Stimulated activated naive CD4-positive, alpha-beta T cell treated with Interleukin-2 at 50 U/mL for 16 hours (primary cell): ENCODE data around the gene GRSF1.
"Not testable (repeated sequence)": the region's sequence is repeated elsewhere in the genome, so short reads cannot be mapped to it uniquely, and the experiment has no call there.

Experiments used
- DNase-seq: peaks from one replicate; lab custom pipeline; 2025; lab: John Stamatoyannopoulos, UW

GRSF1 gene

DNA sequence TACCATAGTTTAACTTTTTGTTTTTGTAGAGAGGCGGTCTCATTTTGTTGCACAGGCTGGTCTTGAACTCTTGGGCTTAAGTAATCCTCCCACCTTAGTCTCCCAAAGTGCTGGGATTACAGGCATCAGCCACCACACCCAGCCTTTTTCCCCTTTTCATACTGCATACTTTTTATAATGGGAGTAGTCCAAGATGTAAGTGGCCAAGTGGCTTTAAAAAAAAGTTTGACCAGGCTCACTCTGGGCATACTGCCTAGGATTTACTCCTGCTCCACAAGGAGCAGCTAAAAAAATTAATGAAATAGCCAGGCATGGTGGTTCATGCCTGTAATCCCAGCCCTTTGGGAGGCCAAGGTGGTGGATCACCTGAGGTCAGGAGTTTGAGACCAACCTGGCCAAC is 6.0 kb downstream of the GRSF1 start:
- no peak for DNase-seq

DNA sequence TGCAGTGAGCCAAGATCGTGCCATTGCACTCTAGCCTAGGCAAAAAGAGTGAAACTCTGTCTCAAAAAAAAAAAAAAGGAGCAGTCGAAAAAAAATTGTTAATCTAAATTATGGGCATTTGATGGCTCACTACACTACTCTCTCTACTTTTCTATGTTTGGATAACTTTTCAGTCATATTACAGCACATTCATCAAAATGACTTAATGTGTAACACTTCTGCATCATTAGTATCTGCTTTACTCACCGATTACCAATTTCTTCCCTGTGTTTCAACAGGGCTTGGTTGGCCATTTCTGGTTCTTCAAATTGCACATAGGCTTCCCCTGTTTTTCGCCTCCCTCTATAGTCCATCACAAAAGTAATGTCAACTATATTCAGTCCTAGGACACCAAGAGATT is 8.4 kb downstream of the GRSF1 start:
- no peak for DNase-seq

DNA sequence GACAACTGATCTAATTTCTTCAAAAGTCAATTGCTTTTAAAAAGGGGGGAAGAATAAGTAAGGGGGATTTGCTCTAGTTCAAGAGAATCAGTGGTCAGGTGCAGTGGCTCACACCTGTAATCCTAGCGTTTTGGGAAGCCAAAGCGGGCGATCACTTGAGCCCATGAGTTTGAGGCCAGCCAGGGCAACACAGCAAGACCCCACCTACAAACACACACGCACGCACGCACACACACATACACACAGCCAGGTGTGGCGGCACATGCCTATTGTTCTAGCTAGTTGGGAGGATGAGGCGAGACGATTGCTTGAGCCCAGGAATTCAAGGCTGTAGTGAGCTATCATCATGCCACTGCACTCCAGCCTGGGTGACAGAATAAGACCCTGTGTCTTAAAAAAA is 9.6 kb downstream of the GRSF1 start:
- DNase-seq, result no peak

DNA sequence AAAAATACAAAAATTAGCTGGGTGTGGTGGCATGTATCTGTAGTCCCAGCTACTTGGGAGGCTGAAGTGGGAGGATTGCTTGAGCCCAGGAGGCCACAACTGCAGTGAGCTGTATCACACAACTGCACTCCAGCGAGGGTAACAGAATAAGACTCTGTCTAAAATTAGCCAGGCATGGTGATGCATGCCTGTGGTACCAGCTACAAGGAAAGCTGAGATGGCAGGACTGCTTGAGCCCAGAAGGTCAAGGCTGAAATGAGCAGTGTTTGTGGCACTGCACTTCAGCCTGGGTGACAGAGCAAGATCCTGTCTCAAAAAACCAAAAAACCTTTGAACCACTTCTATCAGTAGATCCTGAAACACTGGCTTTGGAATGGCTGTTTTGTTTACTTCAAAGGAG is 10.2 kb downstream of the GRSF1 start:
- DNase-seq, result no peak

DNA sequence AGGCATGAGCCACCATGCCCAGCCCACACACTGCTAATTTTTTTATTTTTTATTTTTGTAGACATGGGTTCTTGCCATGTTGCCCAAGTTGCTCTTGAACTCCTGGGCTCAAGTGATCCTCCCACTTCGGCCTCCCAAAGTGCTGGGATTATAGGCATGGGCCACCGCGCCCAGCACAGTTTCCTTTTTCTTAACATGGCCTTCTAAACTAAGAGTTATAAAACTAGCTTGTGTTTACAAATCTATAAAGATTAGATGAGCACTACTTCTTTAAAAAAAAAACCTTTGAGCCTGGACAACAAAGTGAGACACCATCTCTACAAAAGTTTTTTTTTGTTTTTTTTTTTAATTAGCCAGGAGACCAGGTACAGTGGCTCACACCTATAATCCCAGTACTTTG is 10.7 kb downstream of the GRSF1 start:
- DNase-seq, result no peak

DNA sequence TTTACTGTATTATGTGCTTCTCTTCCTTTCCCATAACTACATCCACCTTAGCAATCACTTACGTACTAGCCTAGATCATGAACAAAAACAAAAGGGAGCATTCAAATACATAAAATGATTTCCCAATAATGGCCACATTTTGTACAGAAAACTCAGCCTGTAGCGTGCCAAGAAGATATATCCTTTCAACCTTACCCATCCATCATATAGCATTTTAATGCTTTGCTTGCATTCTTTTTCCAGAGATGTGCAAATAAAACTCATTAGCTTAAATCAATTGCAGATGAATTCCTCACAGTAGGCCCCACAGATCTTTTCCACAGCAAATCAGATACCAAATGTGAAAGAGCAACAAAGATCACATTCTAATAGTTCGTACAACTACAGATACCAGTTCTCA is 20.8 kb downstream of the GRSF1 start:
- no peak for DNase-seq

DNA sequence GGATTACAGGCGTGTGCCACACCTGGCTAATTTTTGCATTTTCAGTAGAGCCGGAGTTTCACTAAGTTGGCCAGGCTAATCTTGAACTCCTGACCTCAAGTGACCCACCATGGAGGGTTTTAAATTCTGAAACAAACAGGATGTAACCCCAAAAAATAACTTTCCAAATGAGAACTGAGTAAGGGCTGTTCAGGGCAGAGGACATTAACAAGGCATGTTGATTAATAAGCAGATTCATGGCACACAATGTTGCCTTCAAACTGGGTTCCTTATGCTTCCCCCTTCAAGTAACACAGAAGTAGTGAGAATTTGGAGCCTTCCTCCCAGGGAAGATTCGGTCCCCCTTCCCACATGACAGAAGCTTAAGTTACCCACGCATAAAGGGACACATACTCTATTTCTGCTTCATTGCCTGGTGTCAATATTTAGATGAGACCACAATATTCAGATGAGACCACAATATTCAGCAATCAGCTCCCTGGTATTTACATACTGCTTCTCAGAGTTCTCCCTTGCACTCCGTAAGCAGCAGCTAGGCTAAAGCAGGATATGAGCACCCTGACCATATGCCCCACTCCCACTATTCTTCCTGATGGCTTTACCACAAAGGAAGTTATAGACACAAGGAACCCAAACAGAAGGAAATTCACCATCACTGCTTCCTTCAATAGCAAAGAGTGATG is 21.4 kb downstream of the GRSF1 start:
- no peak for DNase-seq

DNA sequence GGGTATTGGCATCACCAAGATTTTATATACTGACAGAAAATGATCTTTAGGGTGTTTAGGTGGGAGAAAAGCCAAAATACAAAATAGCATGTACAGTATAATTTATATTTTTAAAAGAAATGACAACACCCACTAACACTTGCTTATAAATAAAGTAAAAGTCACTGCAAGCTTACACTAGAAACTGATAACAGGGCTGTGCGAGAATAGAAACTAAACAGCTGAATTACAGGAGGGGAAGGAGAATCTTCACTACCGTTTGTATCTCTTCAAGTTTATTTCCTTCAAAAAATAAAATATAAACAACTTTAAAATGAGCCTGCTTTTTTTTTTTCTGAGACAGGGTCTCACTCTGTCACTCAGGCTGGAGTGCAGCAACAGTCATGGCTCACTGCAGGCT is 22.8 kb downstream of the GRSF1 start:
- DNase-seq, result no peak

DNA sequence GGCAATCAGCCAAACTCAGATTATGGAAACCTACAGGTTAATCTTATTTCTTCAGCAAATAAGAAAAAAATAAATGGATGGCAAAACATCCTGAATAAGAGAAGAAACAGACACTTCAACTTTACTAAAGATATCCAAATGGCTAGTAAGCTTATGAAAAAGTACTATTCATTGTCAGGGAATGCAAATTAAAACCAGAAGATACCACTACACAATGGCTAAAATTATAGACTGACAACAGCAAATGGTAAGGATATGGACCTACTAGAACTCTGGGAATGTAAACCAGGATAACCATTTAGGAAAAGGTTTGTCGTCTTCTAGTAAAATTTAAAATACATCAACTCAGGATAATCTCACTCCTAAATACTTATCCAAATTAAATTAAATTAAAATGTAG is 24.3 kb downstream of the GRSF1 start:
- no peak for DNase-seq

DNA sequence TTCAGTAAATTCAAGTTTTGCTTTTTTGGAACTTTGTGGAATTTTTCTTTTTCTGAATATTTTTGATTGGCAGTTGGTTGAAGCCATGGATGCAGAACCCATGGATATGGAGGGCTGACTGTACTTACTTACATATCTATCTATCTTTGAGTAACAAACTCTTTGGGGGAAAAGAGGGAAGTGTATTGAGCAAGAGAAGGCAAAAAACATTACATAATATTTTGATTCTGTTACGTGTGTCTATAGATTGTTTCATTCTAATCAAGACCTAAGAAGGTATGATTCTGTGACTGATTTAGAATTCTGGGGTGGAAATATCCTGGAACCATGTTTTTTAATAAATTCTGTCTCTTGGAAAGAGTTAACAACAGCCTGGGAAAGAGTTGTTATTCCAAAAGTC is 31.5 kb downstream of the GRSF1 start:
- no peak for DNase-seq

DNA sequence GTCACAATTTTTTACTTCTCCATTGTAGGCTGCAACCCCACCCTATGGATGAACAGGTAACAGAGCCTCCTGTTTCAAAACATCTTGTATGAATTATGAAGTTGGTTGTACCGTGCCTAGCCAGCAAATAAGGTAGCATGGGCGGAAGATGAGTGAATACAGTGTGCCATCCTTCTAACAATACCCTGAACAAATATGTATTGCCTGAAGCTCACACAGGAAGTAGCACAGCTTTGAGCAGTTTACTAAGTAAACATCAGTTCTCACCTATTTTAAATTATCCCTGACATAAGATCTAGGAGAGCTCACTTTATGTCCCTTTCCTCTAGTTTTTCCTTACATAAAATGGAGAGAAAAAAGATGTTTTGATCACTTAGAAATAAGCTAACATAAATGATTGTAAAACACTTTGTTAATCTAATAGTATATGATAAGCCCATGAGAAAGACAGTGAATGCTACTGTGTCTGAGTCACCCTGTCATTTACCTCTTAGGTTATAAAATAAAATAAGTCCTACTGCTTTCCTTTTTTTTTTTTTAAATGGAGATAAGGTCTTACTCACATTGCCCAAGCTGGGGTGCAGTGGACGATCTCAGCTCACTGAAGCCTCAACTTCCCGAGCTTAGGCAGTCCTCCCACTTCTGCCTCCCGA is 36.6 kb downstream of the GRSF1 start:
- no peak for DNase-seq

DNA sequence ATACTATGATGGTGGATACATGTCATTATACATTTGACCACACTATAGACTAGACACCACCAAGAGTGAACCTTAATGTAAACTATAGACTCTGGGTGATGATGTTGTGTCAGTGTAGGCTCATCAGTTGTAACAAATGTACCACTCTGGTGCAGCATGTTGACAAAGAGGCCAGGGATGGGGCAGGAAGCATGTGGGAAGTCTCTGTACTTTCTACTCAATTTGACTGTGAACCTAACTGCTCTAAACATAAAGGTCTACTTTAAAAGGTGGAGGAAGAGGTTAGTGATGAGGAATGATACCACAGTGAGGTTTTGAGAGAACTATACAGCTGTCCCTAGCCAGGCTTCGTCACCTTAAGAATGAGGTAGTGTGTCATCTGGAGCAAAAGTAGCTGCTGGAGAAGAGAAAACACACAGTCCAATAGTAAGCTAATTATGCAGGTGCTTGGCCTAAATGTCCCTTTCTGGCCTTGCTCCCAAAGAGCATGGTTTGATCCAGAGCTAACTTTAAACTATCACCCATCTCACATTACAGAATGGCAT is 38.4 kb downstream of the GRSF1 start:
- no peak for DNase-seq

DNA sequence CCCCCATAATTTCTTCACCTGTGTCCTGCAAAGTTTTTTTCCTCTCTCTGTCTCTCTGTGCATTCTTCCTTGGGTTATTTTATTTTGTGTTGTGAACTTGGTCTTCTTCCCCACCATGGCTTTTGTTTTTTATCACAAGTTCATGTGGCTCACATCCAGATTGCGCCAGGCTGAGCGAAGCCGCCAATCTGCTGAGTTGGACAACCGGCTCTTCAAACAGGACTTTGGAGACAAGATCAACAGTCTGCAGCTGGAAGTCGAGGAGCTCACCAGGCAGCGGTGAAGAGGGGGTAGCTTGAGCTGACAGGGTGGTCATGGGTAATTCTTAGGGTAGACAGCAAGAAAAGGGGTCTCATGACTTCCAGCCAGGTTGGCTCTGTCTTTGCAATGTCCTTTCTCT is 46.1 kb downstream of the GRSF1 start:
- DNase-seq, result no peak

DNA sequence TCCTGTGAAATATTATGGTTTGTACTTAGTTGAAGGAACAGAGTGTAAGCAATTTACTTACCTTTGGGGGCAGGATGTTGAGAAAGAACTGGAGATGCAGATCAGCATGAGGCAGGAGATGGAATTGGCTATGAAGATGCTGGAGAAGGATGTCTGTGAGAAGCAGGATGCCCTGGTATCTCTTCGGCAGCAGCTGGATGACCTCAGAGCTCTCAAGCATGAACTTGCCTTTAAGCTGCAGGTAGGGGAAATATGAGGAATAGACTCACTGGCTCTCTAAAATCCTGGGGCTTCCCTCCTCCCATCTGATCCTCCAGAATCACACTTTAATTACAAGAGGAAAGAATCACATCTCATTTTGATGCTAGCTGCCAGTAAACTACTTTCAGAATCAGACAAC is 51.0 kb downstream of the GRSF1 start:
- no peak for DNase-seq

DNA sequence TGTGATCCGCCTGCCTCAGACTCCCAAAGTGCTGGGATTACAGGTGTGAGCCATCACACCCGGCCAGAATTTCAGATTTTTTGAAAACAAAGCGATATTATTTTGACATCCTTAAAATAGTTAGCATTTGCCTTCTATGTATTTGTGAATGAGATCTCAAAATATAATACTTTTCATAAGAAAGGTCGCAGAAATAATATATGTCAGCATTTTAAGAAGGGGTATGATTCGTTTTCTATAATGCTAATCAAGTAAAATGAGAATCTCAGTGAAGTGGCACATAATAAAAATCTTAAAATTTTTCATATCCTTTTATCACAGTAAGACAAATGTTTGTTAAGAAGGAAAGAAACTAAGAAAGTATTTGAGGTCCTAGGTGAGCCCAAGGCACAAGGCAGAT is 52.2 kb downstream of the GRSF1 start:
- DNase-seq, result no peak

DNA sequence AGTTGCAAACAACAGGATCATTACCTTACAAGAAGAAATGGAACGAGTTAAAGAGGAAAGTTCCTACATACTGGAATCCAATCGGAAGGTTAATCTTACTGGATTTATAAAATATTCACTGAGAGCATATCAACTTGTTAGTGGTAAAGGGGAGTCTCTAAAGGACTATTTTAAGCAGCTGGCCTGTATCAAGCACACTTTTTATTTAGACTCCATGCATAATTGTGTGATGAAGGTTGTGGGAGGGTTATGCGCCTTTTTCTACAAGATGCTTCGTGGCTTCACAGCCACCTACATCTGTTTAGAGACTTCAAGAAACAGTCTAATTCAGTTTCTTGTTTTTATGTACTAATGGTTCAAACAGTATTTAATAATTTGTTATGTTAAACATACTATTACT is 56.6 kb downstream of the GRSF1 start:
- no peak for DNase-seq

DNA sequence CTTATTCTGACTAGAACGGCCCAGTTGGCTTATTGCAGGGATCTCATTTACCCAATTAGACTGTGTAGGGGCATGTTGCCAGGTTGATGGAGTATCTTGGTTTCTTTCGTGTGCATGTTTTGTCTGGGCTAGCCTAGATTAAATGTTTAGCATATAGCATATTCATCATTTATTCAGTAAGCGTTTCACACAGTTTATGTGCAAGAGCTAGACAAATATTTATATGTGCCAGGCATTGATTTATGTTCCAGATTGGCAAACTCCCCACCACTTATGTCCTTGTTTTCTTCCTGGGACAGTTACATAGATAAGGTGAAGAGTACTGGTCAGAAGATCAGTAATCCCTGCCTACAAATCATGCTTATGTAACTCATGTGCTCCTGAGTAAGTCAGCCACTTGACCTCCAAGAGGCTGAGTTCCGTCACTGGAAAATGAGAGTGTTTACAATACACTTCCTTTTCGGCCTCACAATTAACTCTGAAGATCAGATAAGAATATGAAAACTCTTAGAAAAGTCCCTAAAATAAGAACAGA is 60.7 kb downstream of the GRSF1 start:
- no peak for DNase-seq

DNA sequence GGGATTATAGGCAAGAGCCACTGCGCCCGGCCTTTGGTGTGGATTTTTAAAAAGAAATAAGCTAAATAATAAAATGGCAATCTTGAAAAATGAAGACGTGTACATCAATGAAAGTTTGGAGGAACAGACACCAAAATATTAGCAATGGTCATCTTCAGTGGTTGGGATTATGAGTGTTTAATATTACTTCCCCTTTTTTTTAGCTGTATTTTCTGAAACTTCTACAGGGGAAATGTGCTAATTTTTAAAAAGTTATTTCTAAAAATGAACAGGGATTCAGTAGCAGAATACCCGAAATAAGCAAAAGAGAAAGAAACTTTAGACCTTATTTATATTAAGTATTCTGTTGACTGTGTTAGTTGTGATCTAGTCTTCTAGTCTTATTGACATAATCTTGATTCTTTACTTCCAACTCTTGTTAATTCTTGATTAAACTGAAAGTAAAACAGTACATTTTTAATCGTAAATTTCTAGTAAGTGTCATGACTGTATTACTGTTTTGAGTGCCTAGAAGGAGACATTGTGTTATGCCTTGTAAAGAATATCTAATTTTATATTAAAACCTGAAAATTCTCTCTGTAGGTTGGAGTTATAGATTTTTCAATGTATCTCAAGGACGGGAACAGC is 66.6 kb downstream of the GRSF1 start:
- no peak for DNase-seq

DNA sequence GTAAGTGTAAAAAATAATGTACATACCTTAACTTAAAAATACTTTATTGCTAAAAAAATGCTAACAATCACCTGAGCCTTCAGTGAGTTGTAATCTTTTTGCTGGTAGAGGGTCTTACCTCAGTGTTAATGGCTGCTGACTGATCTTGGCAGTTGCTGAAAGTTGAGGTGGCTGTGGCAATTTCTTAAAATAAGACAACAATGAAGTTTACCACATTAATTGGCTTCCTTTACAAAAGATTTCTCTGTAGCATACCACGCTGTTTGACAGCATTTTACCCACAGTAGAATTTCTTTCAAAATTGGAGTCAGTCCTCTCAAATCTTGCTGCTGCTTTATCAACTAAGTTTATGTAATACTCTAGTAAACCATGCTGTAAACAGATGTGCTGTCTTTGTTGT is 70.3 kb downstream of the GRSF1 start:
- DNase-seq, result not testable (repeated sequence)

DNA sequence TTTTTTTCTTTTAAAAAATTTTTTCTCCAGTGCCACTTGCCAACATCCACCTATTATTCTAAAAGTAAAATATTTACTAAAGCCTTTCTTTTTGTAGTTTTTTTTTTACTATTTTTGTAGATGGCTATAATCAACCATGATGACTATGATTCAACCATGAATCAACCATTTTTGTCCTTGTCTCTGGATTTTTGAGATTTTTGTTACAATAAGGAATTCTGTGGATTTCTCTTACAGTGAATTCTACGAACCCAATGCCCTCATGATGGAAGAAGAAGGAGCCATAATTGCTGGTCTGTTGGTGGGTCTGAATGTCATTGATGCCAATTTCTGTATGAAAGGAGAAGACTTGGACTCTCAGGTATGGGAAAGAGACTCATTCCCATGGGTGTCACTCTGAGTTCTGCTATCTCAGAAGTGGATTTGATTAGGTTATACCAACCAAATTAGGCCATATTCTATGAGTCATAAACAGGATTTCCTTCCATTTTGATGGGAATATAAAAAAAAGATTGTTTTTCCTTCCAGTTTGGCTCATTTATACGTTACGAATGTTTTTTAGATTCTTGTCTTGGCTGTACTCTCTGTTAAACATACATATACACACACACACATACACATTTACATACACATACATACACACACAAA is 71.3 kb downstream of the GRSF1 start:
- DNase-seq, result no peak
